Adrenal gland (tissue), 5 donors: ENCODE data around the gene UQCRC1.

ENCODE experiments used
- CTCF ChIP-seq, 6 experiments: fragments of 450-650 bp in 4 of 6; fragments of 200-600 bp in 2 of 6; sonication (generic) in 1 of 6; IDR thresholded peaks; 1 replicate in 5 of 6; 2 replicates in 1 of 6; pipeline versions ENCODE4 v1.5.1 to v1.8.0; 2016 to 2021; ENCODE audit warnings: antibody characterized with exemption in 6 of 6, mild to moderate bottlenecking in 2 of 6, moderate library complexity in 1 of 6
- POLR2A ChIP-seq, 2 donors: fragments of 450-650 bp; IDR thresholded peaks; one replicate each; pipeline ENCODE4 v1.6.1; 2017; ENCODE audit warnings: antibody characterized with exemption in 2 of 2, mild to moderate bottlenecking in 2 of 2, moderate library complexity in 1 of 2
- donor health status: DM: no; HTN: no; CAD: no.

- no peak for TF ChIP-seq CTCF (IDR thresholded peaks at IDR 0.05)
- TF ChIP-seq POLR2A (IDR thresholded peaks at IDR 0.05), result no peak
Observed at GRCh38 chr3:48637305-48637704, 27.9 kb upstream of the UQCRC1 start.
